K562 (cell line): ENCODE results near the gene PHETA1. TPM values are rescaled to one million over a fixed set of nuclear protein-coding genes. Genes with fewer than 3 reads are reported as not detected.
A peak's percentile ranks its signal among the peaks of the same experiment; 100 is the strongest.

Experiments
- CREB3 ChIP-seq: fragments of 450-650 bp; conservative IDR thresholded peaks from 2 replicates; pipeline ENCODE4 v1.6.1; 2016; ENCODE audit warnings: missing genetic modification characterization, low read depth, mild to moderate bottlenecking, missing compliant biosample characterization, moderate library complexity
- CSDE1 ChIP-seq, 2 experiments: fragments of 450-650 bp; IDR thresholded peaks; 2 replicates each; pipeline ENCODE4 v1.6.1; 2016; ENCODE audit warnings: mild to moderate bottlenecking in 1 of 2
- CTCF ChIP-seq, 3 experiments: IDR thresholded peaks in 2 of 3; conservative IDR thresholded peaks in 1 of 3; 2 replicates each; pipeline ENCODE4 v1.5.1; 2011 to 2012; ENCODE audit warnings: low read length in 3 of 3, mild to moderate bottlenecking in 3 of 3, control low read depth in 2 of 3, improper control_type of control experiment in 1 of 3, inconsistent platforms in 1 of 3, low read depth in 1 of 3, mixed read lengths in 1 of 3, moderate library complexity in 1 of 3; ENCODE audit not compliant: insufficient read depth in 2 of 3
- FOS ChIP-seq: IDR thresholded peaks from 3 replicates; pipeline ENCODE4 v1.6.1; 2011; ENCODE audit not compliant: insufficient read length; ENCODE audit errors: extremely low read depth
- HLTF ChIP-seq: fragments of 450-650 bp; IDR thresholded peaks from 2 replicates; pipeline ENCODE4 v1.6.1; 2016
- MXD1 ChIP-seq: fragments of 250-450 bp; sonication (Bioruptor Pico); IDR thresholded peaks from 2 replicates; pipeline ENCODE4 v1.8.0; 2021; ENCODE audit warnings: borderline replicate concordance, mild to moderate bottlenecking, moderate library complexity; ENCODE audit not compliant: poor library complexity, severe bottlenecking
- MYNN ChIP-seq, 2 experiments: sonication (generic); formaldehyde crosslinking in 1 of 2; IDR thresholded peaks; 2 replicates each; pipeline versions ENCODE4 v1.5.0 to v1.6.1; 2016 to 2020; ENCODE audit warnings: antibody characterized with exemption in 1 of 2, missing genetic modification reagents in 1 of 2
- NR2C1 ChIP-seq, 2 experiments: fragments of 450-650 bp; IDR thresholded peaks; 2 replicates each; pipeline ENCODE4 v1.6.1; 2017; ENCODE audit warnings: mild to moderate bottlenecking in 2 of 2, antibody characterized with exemption in 1 of 2, inconsistent platforms in 1 of 2, missing compliant biosample characterization in 1 of 2, missing genetic modification characterization in 1 of 2
- NUFIP1 ChIP-seq: fragments of 450-650 bp; IDR thresholded peaks from 2 replicates; pipeline ENCODE4 v1.6.1; 2018; ENCODE audit not compliant: partially characterized antibody
- PHTF2 ChIP-seq: fragments of 250-450 bp; sonication (Bioruptor Pico); IDR thresholded peaks from 2 replicates; pipeline ENCODE4 v1.5.0; 2021; ENCODE audit warnings: mild to moderate bottlenecking
- POU5F1 ChIP-seq: fragments of 150-350 bp; IDR thresholded peaks from 2 replicates; pipeline ENCODE4 v1.6.1; 2014; ENCODE audit warnings: borderline replicate concordance, low read length, low read depth, mild to moderate bottlenecking; ENCODE audit not compliant: partially characterized antibody
- SMARCA5 ChIP-seq: fragments of 450-650 bp; IDR thresholded peaks from 2 replicates; pipeline ENCODE4 v1.6.1; 2016
- SNRNP70 ChIP-seq: fragments of 200-400 bp; formaldehyde crosslinking; optimal IDR thresholded peaks from 2 replicates; pipeline ENCODE3; 2017; ENCODE audit warnings: low read depth, low read length
- TCF15 ChIP-seq: fragments of 250-450 bp; sonication (Bioruptor Pico); IDR thresholded peaks from 2 replicates; pipeline ENCODE4 v1.8.0; 2022; ENCODE audit warnings: moderate library complexity, mild to moderate bottlenecking, inconsistent platforms
- THRAP3 ChIP-seq: fragments of 450-650 bp; IDR thresholded peaks from 2 replicates; pipeline ENCODE4 v1.6.1; 2016; ENCODE audit warnings: mild to moderate bottlenecking, inconsistent platforms, borderline replicate concordance
- ZBTB7A ChIP-seq: IDR thresholded peaks from 2 replicates; pipeline ENCODE4 v1.6.1; 2011; ENCODE audit warnings: low read depth, mild to moderate bottlenecking, low read length, moderate library complexity, borderline replicate concordance; ENCODE audit not compliant: control insufficient read depth
- ZFPM2 ChIP-seq: fragments of 250-450 bp; sonication (Bioruptor Pico); IDR thresholded peaks from 2 replicates; pipeline ENCODE4 v1.5.1; 2022; ENCODE audit warnings: mild to moderate bottlenecking
- ZNF133 ChIP-seq: fragments of 250-450 bp; sonication (Bioruptor Pico); IDR thresholded peaks from 2 replicates; pipeline ENCODE4 v1.4.0; 2020; ENCODE audit warnings: mild to moderate bottlenecking
- ZNF184 ChIP-seq: sonication (generic); formaldehyde crosslinking; IDR thresholded peaks from 2 replicates; pipeline ENCODE4 v1.5.0; 2020; ENCODE audit warnings: missing genetic modification reagents
- ZNF280B ChIP-seq: fragments of 250-450 bp; sonication (Bioruptor Pico); IDR thresholded peaks from 2 replicates; pipeline ENCODE4 v1.5.1; 2021; ENCODE audit warnings: mild to moderate bottlenecking
- ZNF584 ChIP-seq: fragments of 200-800 bp; sonication (Bioruptor generic); IDR thresholded peaks from 2 replicates; pipeline ENCODE4 v1.6.1; 2016; ENCODE audit warnings: low read depth, mild to moderate bottlenecking, missing genetic modification characterization, missing compliant biosample characterization
- polyA plus RNA-seq, 8 experiments: library from polyadenylated mRNA; depleted of rRNA in 4 of 8; stranded (reverse) in 5 of 8; unstranded in 3 of 8; fragments of >200 nt; fragmentation: Nextera tagmentation in 2 of 8; fragmentation: Illumina TruSeq in 1 of 8; extraction: Ambion mirVana in 2 of 8; extraction: Trizol in 1 of 8; gene quantifications; 2 replicates each; pipeline versions ENCODE4 v1.2.1 to v1.2.3, GENCODE V29; 2011 to 2014; ENCODE audit warnings: inconsistent platforms in 1 of 8, missing spikeins in 1 of 8
- total RNA-seq, 7 experiments: library from RNA; depleted of rRNA in 6 of 7; stranded (reverse); fragments of >200 nt in 6 of 7; fragmentation: Illumina TruSeq in 2 of 7; extraction: Trizol in 2 of 7; gene quantifications; 2 replicates each; pipeline versions ENCODE4 v1.2.1 to v1.2.3, GENCODE V29; 2011 to 2021; ENCODE audit warnings: low replicate concordance in 1 of 7
- TF ChIP-seq, protein P1 (sequence below): fragments of 200-800 bp; sonication (Bioruptor generic); IDR thresholded peaks from 2 replicates; pipeline ENCODE4 v1.6.1; 2017; ENCODE audit warnings: missing genetic modification characterization, missing compliant biosample characterization

The PHETA1 gene
- total and polyA plus RNA-seq, 9 of the 15 experiments (the other 6 are each of a cell fraction or from before 2014, with no cell fraction given) = 0.03 to 12.4 (median 3.0) TPM

DNA sequence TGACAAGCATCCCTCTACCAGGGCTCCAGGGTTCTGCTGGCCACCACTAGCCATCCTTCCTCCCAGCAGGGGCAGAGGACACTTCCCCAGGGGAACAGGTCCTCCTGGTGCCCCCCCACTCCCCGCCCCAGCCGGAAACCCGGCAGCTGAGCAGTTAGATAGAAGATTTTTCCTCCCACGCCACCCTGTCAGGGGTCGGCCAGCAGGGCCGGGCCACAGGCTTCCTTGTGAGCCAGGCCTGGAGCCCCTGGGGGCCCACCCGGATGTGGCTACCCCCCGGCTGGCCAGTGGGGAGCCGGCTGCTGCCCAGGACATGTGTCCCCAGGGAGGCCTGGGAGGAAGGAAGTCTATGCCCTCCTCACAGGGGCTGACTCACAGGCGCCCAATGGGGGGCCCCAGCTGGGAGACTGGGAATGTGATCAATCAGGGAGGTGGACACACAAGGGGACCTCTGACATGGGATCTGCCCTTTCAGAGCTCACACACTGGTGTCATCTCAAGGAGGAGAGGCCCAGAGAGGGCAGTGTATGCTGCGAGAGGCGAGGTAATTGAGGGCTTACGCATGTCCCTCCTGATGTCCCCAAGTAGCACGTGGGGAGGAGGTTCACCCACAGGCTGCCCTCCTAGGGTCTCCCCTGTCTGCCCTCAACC, 41.0 kb upstream of the PHETA1 start (continued):
- TF ChIP-seq CTCF (IDR thresholded peaks at IDR 0.05 in 2 of 3, conservative IDR thresholded peaks at IDR 0.05 in 1 of 3; ENCODE audit: insufficient read depth in 2 of 3, low read depth in 1 of 3, low read length in 3 of 3) (no peak), FOS (no peak), SNRNP70 (no peak), SMARCA5 (no peak), ZBTB7A (peak; percentile 98), CREB3 (tag) (no peak), MYNN (IDR thresholded peaks at IDR 0.05) (peak; percentile 71; the same call in 1 of the 2 replicates), MYNN (CRISPR knock-in tag; IDR thresholded peaks at IDR 0.05) (no peak), HLTF (no peak), NR2C1 (IDR thresholded peaks at IDR 0.05) (no peak), NR2C1 (tag; IDR thresholded peaks at IDR 0.05) (no peak; the same call in 1 of the 2 replicates), NUFIP1 (no peak), POU5F1 (no peak), ZNF280B (CRISPR knock-in tag) (no peak), ZNF184 (CRISPR knock-in tag) (no peak), THRAP3 (no peak), MXD1 (CRISPR knock-in tag) (no peak), ZNF133 (CRISPR knock-in tag) (no peak), ZNF584 (CRISPR knock-in tag) (no peak), TCF15 (CRISPR knock-in tag) (no peak), CSDE1 (IDR thresholded peaks at IDR 0.05) (no peak), ZFPM2 (no peak), PHTF2 (CRISPR knock-in tag) (no peak)
- TF ChIP-seq, protein P1, sequence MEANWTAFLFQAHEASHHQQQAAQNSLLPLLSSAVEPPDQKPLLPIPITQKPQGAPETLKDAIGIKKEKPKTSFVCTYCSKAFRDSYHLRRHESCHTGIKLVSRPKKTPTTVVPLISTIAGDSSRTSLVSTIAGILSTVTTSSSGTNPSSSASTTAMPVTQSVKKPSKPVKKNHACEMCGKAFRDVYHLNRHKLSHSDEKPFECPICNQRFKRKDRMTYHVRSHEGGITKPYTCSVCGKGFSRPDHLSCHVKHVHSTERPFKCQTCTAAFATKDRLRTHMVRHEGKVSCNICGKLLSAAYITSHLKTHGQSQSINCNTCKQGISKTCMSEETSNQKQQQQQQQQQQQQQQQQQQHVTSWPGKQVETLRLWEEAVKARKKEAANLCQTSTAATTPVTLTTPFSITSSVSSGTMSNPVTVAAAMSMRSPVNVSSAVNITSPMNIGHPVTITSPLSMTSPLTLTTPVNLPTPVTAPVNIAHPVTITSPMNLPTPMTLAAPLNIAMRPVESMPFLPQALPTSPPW (CRISPR knock-in tag) = peak; percentile 90
